ENCODE results near the gene SHISAL1.

SHISAL1 gene

DNA sequence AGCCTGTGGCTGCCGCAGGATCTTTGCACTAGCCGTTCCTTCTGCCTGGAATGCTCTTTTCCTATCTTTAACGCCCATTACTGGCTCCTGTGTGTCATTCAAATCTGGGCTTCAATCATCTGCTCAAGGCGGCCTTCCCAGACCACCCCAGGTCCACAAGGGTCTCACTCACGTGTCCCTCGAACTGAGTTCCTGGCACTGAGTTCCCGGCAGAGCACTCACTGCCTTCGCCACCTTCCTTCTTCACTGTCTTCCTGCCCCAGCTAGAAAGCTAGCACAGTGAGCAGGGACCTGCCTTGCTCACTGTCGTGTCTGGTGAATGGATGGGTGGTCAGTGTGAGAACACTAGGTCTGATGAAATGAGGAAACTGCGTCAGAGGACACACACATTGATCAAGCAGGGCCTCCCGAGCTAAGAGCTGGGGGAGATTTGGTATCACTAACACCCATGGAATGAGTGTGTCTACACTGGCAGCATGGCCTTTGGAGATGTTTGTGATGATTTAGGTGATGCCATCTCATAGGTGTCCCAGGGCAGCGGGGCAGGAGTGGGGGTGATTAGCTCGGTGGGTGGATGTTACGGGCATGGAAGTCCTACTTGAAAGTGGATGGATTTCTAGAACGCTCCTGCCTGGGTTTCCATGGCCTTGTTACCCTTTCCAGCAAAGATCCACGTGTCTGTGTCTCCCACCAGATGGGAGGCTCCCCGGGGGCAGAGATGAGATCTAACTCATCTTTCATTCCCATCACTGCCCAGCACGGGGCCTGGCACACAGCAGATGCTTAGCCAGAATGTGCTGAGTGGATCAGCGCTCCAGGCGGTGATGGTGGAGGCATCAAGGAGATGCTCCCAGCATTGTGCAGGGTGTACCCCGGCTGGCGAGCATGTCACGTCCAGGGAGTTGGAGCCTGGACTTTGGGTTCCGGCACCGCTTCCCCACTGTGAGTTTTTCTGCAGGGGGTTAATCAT, 64.5 kb downstream of the SHISAL1 start:
- Histone ChIP-seq H3K36me3 (ENCODE audit: control insufficient read depth, insufficient read depth, low read length) (no peaks in the 10 kb centered on the region), H3K4me3 (replicated peaks; ENCODE audit: low read depth, low read length) (no peak overlapping the region), H3K27me3 (replicated peaks; ENCODE audit: control insufficient read depth, insufficient read depth, low read length) (no peaks in the 10 kb centered on the region; the same call in 1 of the 2 replicates)
- no peak for DNase-seq (ENCODE audit: extremely low read depth, insufficient read length)
- TF ChIP-seq, protein P1, sequence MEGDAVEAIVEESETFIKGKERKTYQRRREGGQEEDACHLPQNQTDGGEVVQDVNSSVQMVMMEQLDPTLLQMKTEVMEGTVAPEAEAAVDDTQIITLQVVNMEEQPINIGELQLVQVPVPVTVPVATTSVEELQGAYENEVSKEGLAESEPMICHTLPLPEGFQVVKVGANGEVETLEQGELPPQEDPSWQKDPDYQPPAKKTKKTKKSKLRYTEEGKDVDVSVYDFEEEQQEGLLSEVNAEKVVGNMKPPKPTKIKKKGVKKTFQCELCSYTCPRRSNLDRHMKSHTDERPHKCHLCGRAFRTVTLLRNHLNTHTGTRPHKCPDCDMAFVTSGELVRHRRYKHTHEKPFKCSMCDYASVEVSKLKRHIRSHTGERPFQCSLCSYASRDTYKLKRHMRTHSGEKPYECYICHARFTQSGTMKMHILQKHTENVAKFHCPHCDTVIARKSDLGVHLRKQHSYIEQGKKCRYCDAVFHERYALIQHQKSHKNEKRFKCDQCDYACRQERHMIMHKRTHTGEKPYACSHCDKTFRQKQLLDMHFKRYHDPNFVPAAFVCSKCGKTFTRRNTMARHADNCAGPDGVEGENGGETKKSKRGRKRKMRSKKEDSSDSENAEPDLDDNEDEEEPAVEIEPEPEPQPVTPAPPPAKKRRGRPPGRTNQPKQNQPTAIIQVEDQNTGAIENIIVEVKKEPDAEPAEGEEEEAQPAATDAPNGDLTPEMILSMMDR (IDR thresholded peaks at IDR 0.05; ENCODE audit: insufficient read depth, low read length, poor library complexity, severe bottlenecking): no peak

DNA sequence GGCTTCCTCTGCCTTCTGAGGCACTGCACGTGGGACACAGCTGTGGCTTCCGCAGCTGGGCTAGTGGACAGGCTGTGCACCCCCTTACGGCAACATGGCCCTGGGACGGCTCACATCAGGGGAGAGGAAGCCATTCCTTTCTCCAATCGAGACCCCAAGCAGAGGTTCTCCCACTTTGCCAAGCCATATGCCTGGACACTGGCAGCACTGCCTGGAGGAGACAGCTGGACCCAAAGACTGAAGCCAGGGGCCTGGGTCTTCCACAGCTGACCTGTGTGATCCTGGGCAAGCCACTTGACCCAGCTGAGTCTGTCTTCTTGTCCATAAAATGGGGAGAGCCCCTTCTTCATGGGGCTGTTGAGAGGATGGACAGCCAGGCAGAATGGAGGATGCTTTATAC, 65.4 kb downstream of the SHISAL1 start:
- H3K27me3 ChIP-seq (replicated peaks; ENCODE audit: control insufficient read depth, insufficient read depth, low read length): no peaks in the 10 kb centered on the region; the same call in 1 of the 2 replicates

DNA sequence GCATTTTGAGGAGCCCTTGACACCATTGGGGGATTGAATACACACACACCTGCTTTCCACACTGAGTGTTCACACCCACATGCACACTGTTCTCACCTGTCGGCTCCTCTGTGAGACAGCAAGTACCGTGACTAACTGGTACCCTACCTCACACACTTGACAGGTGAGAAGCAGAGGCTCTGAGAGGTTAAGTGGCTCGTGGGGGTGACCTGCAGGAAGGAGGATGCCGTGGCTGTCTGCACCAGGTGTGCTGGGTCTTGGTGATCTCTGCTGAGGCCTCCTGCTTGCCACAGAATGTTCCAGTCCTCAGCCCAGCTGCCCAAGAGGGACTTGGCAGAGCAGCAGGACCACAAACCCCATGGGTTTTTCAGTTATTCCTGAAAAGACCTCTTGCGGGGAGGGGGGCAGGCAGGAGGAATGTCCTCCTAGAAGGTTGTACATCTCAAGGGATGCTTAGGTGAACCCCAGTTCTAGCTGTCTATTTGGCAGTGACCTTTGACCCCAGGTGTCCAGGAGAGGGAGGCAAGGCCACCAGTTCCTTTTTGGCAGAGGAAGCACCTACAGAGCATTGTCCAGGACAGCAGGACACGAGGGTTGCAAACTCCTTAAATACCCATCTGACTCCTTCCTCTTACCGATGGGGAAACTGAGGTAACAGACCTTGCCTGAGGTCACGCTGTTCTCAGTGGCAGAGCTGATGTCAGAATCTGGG, 66.0 kb downstream of the SHISAL1 start:
- no peaks in the 10 kb centered on the region; the same call in 1 of the 2 replicates for H3K27me3 ChIP-seq (replicated peaks; ENCODE audit: control insufficient read depth, insufficient read depth, low read length)
- DNase-seq (ENCODE audit: extremely low read depth, insufficient read length): no peak
- TF ChIP-seq, protein P1 (IDR thresholded peaks at IDR 0.05; ENCODE audit: insufficient read depth, low read length, poor library complexity, severe bottlenecking): no peak

More for the DNA sequence above, 65.4 kb downstream of the SHISAL1 start:
- TF ChIP-seq, protein P1 (IDR thresholded peaks at IDR 0.05; ENCODE audit: insufficient read depth, low read length, poor library complexity, severe bottlenecking): no peak
- no peak overlapping the region for H3K4me3 ChIP-seq (replicated peaks; ENCODE audit: low read depth, low read length)
- H3K36me3 ChIP-seq (ENCODE audit: control insufficient read depth, insufficient read depth, low read length): no peaks in the 10 kb centered on the region
- no peak for DNase-seq (ENCODE audit: extremely low read depth, insufficient read length)

DNA sequence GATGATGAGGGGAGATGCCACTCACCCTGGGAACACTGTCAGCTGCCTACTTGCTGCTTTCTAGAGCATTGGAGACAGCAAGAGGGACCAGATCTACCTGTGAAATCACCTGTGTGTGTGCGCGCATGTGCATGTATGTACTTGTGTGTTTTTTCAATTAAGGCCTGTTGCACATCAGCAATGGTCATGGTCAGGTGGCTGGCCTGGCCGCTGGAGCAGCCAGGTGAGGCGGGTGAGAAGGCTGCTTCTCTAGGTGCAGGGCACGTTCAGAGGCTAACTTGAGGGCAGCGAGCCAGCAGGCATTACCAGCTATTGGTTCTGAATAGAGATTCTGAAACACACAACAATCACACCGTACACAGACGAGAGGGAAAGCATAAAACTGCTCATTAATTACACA, 66.9 kb downstream of the SHISAL1 start:
- Histone ChIP-seq H3K27me3 (replicated peaks; ENCODE audit: control insufficient read depth, insufficient read depth, low read length) (no peaks in the 10 kb centered on the region; the same call in 1 of the 2 replicates), H3K36me3 (ENCODE audit: control insufficient read depth, insufficient read depth, low read length) (no peaks in the 10 kb centered on the region), H3K4me3 (replicated peaks; ENCODE audit: low read depth, low read length) (no peak overlapping the region)
- TF ChIP-seq, protein P1 (IDR thresholded peaks at IDR 0.05; ENCODE audit: insufficient read depth, low read length, poor library complexity, severe bottlenecking): no peak
- no peak for DNase-seq (ENCODE audit: extremely low read depth, insufficient read length)

More for the DNA sequence above, 66.0 kb downstream of the SHISAL1 start:
- Histone ChIP-seq H3K4me3 (replicated peaks; ENCODE audit: low read depth, low read length) (no peak overlapping the region), H3K36me3 (ENCODE audit: control insufficient read depth, insufficient read depth, low read length) (no peaks in the 10 kb centered on the region)

DNA sequence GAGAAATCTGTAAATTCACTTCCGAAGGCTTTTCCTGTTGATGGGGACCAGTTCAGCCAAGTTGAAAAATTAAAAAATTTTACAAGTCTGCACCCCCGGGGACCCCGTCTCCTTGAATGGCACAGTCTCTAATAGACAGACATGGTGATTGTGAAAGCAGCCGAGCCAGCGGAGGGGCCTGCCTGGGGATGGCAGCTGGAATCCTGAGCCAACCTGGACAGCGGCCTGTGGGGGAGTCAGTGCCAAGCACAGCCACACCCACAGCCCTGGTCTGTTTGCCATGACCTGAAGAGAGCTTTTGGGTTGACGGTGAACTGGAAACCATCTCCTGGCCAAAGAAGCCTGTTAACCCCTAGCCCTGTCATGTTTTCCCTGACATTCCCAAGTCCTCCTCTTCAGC, 67.3 kb downstream of the SHISAL1 start:
- H3K27me3 ChIP-seq (replicated peaks; ENCODE audit: control insufficient read depth, insufficient read depth, low read length): no peaks in the 10 kb centered on the region; the same call in 1 of the 2 replicates
- no peak overlapping the region for H3K4me3 ChIP-seq (replicated peaks; ENCODE audit: low read depth, low read length)
- no peaks in the 10 kb centered on the region for H3K36me3 ChIP-seq (ENCODE audit: control insufficient read depth, insufficient read depth, low read length)
- TF ChIP-seq, protein P1 (IDR thresholded peaks at IDR 0.05; ENCODE audit: insufficient read depth, low read length, poor library complexity, severe bottlenecking): no peak
- DNase-seq (ENCODE audit: extremely low read depth, insufficient read length): no peak
